Subcutaneous abdominal adipose tissue (tissue), 5 donors: ENCODE measurements around the gene TMTC3.

Experiments
- H3K27ac ChIP-seq: one replicate; pipeline ENCODE4 v1.7.0; 2013; ENCODE audit warnings: low read depth, mild to moderate bottlenecking, inconsistent platforms, low read length, moderate library complexity
- H3K27me3 ChIP-seq, 5 donors: one replicate each; pipeline ENCODE4 v1.7.0; 2013; ENCODE audit warnings: low read length in 5 of 5, inconsistent platforms in 1 of 5; ENCODE audit not compliant: control insufficient read depth in 5 of 5, insufficient read depth in 4 of 5
- H3K36me3 ChIP-seq, 5 donors: one replicate each; pipeline ENCODE4 v1.7.0; 2013; ENCODE audit warnings: low read length in 5 of 5; ENCODE audit not compliant: control insufficient read depth in 5 of 5, insufficient read depth in 5 of 5
- H3K4me1 ChIP-seq, 5 donors: one replicate each; pipeline ENCODE4 v1.7.0; 2013; ENCODE audit warnings: low read length in 5 of 5, mild to moderate bottlenecking in 3 of 5, moderate library complexity in 1 of 5; ENCODE audit not compliant: control insufficient read depth in 5 of 5, insufficient read depth in 5 of 5
- H3K4me3 ChIP-seq, 5 donors: one replicate each; pipeline ENCODE4 v1.7.0; 2013; ENCODE audit warnings: low read length in 5 of 5, low read depth in 1 of 5
- H3K9ac ChIP-seq, 5 donors: one replicate each; pipeline ENCODE4 v1.7.0; 2013; ENCODE audit warnings: low read length in 5 of 5, mild to moderate bottlenecking in 4 of 5, moderate library complexity in 3 of 5
- H3K9me3 ChIP-seq, 5 donors: one replicate each; pipeline ENCODE4 v1.7.0; 2013; ENCODE audit warnings: low read length in 5 of 5; ENCODE audit not compliant: control insufficient read depth in 5 of 5
- donor health status: healthy.
- donor health status: healthy.
- donor health status: healthy.
- donor health status: healthy.
- donor health status: healthy.

TMTC3 gene

GRCh38 chr12:88185279-88185678 is 43.2 kb downstream of the TMTC3 start:
- no peaks in the 10 kb centered on the region for H3K27me3 ChIP-seq
- H3K36me3 ChIP-seq, result peaks cover 9 to 36% (median 22%) of the 10 kb centered on the region in 5 donors
- peaks cover 0 to 8% (median 0%) of the 10 kb centered on the region in 5 donors for H3K9me3 ChIP-seq
- H3K4me3 ChIP-seq, result no peak overlapping the region
- no peaks in the 10 kb centered on the region for H3K4me1 ChIP-seq
- no peak overlapping the region for H3K9ac ChIP-seq
- H3K27ac ChIP-seq, result no peak overlapping the region

GRCh38 chr12:88185988-88186387 is 43.9 kb downstream of the TMTC3 start:
- Histone ChIP-seq H3K9me3 (peaks cover 0 to 8% (median 0%) of the 10 kb centered on the region in 5 donors), H3K36me3 (peaks cover 4 to 40% (median 18%) of the 10 kb centered on the region in 5 donors), H3K4me3 (no peak overlapping the region), H3K27ac (no peak overlapping the region), H3K9ac (no peak overlapping the region), H3K27me3 (no peaks in the 10 kb centered on the region), H3K4me1 (no peaks in the 10 kb centered on the region)

- Histone ChIP-seq H3K27ac (no peak overlapping the region), H3K9me3 (peaks cover 0 to 3% (median 0%) of the 10 kb centered on the region in 5 donors), H3K9ac (no peak overlapping the region), H3K4me1 (no peaks in the 10 kb centered on the region), H3K4me3 (no peak overlapping the region), H3K27me3 (no peaks in the 10 kb centered on the region), H3K36me3 (peaks cover 4 to 35% (median 10%) of the 10 kb centered on the region in 5 donors)
Measured at GRCh38 chr12:88187571-88187970, 45.5 kb downstream of the TMTC3 start.

GRCh38 chr12:88188180-88188579 is 46.1 kb downstream of the TMTC3 start:
- H3K4me1 ChIP-seq, result no peaks in the 10 kb centered on the region
- no peak overlapping the region for H3K9ac ChIP-seq
- H3K9me3 ChIP-seq, result peaks cover 0 to 3% (median 0%) of the 10 kb centered on the region in 5 donors
- H3K27me3 ChIP-seq, result no peaks in the 10 kb centered on the region
- H3K4me3 ChIP-seq, result no peak overlapping the region
- H3K36me3 ChIP-seq, result peaks cover 4 to 35% (median 10%) of the 10 kb centered on the region in 5 donors
- no peak overlapping the region for H3K27ac ChIP-seq

GRCh38 chr12:88192426-88192825 is 50.3 kb downstream of the TMTC3 start:
- Histone ChIP-seq H3K9ac (no peak overlapping the region), H3K36me3 (peaks cover 0 to 25% (median 15%) of the 10 kb centered on the region in 5 donors), H3K27me3 (no peaks in the 10 kb centered on the region), H3K9me3 (no peaks in the 10 kb centered on the region), H3K4me3 (no peak overlapping the region), H3K4me1 (no peaks in the 10 kb centered on the region), H3K27ac (no peak overlapping the region)

GRCh38 chr12:88194868-88195267 is 52.8 kb downstream of the TMTC3 start:
- H3K4me3 ChIP-seq, result no peak overlapping the region
- H3K27me3 ChIP-seq, result no peaks in the 10 kb centered on the region
- peaks cover 0 to 23% (median 15%) of the 10 kb centered on the region in 5 donors for H3K36me3 ChIP-seq
- H3K9ac ChIP-seq, result no peak overlapping the region
- H3K27ac ChIP-seq, result no peak overlapping the region
- H3K9me3 ChIP-seq, result no peaks in the 10 kb centered on the region
- no peaks in the 10 kb centered on the region for H3K4me1 ChIP-seq

- Histone ChIP-seq H3K4me1 (no peaks in the 10 kb centered on the region), H3K4me3 (no peak overlapping the region), H3K9me3 (peaks cover 0 to 5% (median 0%) of the 10 kb centered on the region in 5 donors), H3K27ac (no peak overlapping the region), H3K36me3 (peaks cover 0 to 11% (median 8%) of the 10 kb centered on the region in 5 donors), H3K27me3 (no peaks in the 10 kb centered on the region), H3K9ac (no peak overlapping the region)
Measured at GRCh38 chr12:88200029-88200428, 57.9 kb downstream of the TMTC3 start.

GRCh38 chr12:88202500-88202899 is 60.4 kb downstream of the TMTC3 start:
- H3K4me3 ChIP-seq, result no peak overlapping the region
- H3K27me3 ChIP-seq, result no peaks in the 10 kb centered on the region
- no peak overlapping the region for H3K27ac ChIP-seq
- peaks cover 2 to 10% (median 3%) of the 10 kb centered on the region in 5 donors for H3K4me1 ChIP-seq
- peaks cover 0 to 5% (median 0%) of the 10 kb centered on the region in 5 donors for H3K9me3 ChIP-seq
- no peaks in the 10 kb centered on the region for H3K36me3 ChIP-seq
- no peak overlapping the region for H3K9ac ChIP-seq

- H3K4me1 ChIP-seq, result peaks cover 2 to 12% (median 3%) of the 10 kb centered on the region in 5 donors
- H3K9me3 ChIP-seq, result peaks cover 3 to 31% (median 13%) of the 10 kb centered on the region in 5 donors
- H3K9ac ChIP-seq, result no peak overlapping the region
- no peaks in the 10 kb centered on the region for H3K27me3 ChIP-seq
- H3K4me3 ChIP-seq, result no peak overlapping the region
- no peak overlapping the region for H3K27ac ChIP-seq
- H3K36me3 ChIP-seq, result no peaks in the 10 kb centered on the region
Measured at GRCh38 chr12:88206601-88207000, 64.5 kb downstream of the TMTC3 start.

- Histone ChIP-seq H3K4me3 (no peak overlapping the region), H3K36me3 (no peaks in the 10 kb centered on the region), H3K27me3 (no peaks in the 10 kb centered on the region), H3K27ac (peak overlapping the region; percentile 18), H3K9me3 (peaks cover 3 to 39% (median 16%) of the 10 kb centered on the region in 5 donors), H3K9ac (no peak overlapping the region), H3K4me1 (peaks cover 2 to 12% (median 3%) of the 10 kb centered on the region in 5 donors)
Measured at GRCh38 chr12:88207921-88208620, 66.0 kb downstream of the TMTC3 start.
